Omental fat pad (tissue), 4 donors: ENCODE results near the gene DNAH3. TPM values are rescaled to one million over a fixed set of nuclear protein-coding genes. Genes with fewer than 3 reads are reported as not detected.
"Not testable (repeated sequence)": the region's sequence is repeated elsewhere in the genome, so short reads cannot be mapped to it uniquely, and the experiment has no call there.

ENCODE experiments used
- ATAC-seq: fragments of 150-250 bp; one replicate; pipeline ENCODE4 v1.9.1; 2016; ENCODE audit warnings: mild to moderate bottlenecking, moderate library complexity; ENCODE audit not compliant: low FRiP score
- DNase-seq: peaks from one replicate; pipeline ENCODE4 v3.0.0-alpha.2; 2019; ENCODE audit warnings: low spot score
- total RNA-seq, 4 donors: library from RNA; depleted of rRNA; stranded (reverse); fragments of >200 nt; gene quantifications; one replicate each; pipeline ENCODE4 v1.1.0, GENCODE V29; 2016
- TF ChIP-seq, protein P1 (sequence below), 3 donors: fragments of 450-650 bp; IDR thresholded peaks; one replicate each; pipeline ENCODE4 v1.5.1; 2016 to 2017; ENCODE audit warnings: antibody characterized with exemption in 3 of 3, mild to moderate bottlenecking in 3 of 3, moderate library complexity in 2 of 3

Gene DNAH3
- total RNA-seq, 4 donors from 2014 or later, result 0.12 TPM; not detected in 3

DNA sequence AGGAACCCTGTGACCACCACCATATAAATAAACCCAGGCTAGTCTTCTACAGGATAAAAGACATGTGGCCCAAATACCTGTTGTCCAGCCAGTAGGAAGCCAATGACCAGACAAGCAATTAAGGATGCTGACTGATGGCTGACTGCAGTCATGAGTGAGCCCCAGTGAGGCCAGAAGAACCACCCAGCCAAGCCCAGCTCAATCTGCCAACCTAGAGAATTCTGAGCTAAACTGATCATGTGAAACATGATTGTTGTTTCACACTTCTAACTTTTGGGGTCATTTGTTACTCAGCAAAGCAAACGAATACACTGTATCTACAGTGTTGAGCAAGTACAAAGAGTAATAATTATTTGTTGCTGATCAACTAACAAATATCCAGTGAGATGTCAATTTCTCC lies 86.4 kb downstream of the DNAH3 start:
- ATAC-seq, result no peak

DNA sequence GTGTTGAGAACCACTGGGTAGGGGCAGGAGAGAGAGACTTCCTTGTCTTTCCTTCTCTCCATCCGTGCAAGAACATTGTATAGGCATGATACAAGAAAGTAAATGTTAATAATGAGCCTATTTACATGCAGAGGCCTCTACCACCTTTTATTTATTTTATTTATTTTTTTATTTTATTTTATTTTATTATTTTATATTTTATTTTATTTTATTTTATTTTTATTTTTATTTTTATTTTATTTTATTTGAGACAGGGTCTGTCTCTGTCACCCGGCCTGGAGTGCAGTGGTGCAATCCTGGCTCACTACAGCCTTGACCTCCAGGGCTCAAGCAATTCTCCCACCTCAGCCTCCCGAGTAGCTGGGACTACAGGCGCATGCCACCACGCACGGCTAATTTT lies 87.3 kb downstream of the DNAH3 start:
- not testable (repeated sequence) for DNase-seq, ATAC-seq

More for the DNA sequence above, 86.4 kb downstream of the DNAH3 start:
- TF ChIP-seq, protein P1, sequence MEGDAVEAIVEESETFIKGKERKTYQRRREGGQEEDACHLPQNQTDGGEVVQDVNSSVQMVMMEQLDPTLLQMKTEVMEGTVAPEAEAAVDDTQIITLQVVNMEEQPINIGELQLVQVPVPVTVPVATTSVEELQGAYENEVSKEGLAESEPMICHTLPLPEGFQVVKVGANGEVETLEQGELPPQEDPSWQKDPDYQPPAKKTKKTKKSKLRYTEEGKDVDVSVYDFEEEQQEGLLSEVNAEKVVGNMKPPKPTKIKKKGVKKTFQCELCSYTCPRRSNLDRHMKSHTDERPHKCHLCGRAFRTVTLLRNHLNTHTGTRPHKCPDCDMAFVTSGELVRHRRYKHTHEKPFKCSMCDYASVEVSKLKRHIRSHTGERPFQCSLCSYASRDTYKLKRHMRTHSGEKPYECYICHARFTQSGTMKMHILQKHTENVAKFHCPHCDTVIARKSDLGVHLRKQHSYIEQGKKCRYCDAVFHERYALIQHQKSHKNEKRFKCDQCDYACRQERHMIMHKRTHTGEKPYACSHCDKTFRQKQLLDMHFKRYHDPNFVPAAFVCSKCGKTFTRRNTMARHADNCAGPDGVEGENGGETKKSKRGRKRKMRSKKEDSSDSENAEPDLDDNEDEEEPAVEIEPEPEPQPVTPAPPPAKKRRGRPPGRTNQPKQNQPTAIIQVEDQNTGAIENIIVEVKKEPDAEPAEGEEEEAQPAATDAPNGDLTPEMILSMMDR (IDR thresholded peaks at IDR 0.05), result no peak
- no peak for DNase-seq

- ATAC-seq (no peak), DNase-seq (no peak)
- TF ChIP-seq, protein P1 (IDR thresholded peaks at IDR 0.05), result no peak
Measured at GRCh38 chr16:21060027-21060510, 90.6 kb downstream of the DNAH3 start.

- DNase-seq (no peak), ATAC-seq (no peak)
- TF ChIP-seq, protein P1 (IDR thresholded peaks at IDR 0.05), result no peak
Measured at GRCh38 chr16:21057875-21058274, 92.8 kb downstream of the DNAH3 start.

DNA sequence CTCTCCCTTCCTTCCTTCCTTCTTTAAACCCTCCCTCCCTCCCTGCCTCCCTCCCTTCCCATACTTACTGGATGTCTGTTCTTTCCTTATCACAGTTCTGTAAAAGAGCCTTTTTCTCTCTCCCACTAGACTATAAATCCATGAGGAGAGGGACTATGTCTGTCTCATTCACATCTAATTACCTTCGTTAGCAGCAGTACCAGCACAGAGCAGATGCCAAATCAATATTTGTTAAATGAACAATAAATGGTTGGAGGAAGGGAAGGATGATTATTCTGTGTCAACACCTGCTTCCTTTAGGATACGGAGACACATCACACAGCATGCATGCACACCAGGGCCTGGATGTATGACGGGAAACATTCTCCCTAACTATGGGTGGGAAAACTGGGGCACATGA lies 94.2 kb downstream of the DNAH3 start:
- DNase-seq (no peak), ATAC-seq (no peak)
- TF ChIP-seq, protein P1 (IDR thresholded peaks at IDR 0.05), result no peak

DNA sequence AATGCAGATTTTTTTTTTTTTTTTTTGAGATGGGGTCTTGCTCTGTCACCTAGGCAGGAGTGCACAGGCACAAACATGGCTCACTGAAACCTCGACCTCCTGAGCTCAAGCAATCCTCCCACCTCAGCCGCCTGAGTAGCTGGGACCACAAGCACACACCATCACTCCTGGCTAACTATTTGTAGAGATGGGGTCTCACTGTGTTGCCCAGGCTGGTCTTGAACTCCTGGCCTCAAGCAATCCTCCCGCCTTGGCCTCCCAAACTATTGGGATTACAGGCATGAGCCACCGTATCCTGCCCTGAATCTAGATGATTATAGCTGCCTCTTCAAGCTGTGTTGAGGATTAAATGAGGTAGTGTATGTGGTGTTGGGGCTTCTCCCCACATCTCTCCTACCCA lies 94.9 kb downstream of the DNAH3 start:
- not testable (repeated sequence) for DNase-seq, ATAC-seq

DNA sequence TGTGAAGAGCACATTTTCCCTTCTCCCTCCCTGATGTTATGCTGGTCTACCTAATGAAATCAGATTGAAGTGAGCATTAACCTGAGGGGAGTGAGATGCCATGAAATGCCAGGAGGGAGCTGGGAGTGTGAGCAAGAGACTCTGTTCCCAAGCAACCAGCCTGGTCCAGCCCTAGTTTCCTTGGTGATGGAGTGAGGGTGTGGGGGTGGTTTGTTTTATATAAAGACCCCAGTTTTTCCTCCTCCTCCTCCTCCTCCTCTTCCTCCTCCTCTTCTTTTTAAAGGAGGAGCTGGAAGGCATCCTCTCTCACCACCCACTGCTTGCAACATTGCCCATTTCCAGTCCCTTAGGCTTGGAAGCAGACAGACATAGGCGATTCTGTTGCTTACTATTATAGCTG lies 97.1 kb downstream of the DNAH3 start:
- no peak for ATAC-seq

DNA sequence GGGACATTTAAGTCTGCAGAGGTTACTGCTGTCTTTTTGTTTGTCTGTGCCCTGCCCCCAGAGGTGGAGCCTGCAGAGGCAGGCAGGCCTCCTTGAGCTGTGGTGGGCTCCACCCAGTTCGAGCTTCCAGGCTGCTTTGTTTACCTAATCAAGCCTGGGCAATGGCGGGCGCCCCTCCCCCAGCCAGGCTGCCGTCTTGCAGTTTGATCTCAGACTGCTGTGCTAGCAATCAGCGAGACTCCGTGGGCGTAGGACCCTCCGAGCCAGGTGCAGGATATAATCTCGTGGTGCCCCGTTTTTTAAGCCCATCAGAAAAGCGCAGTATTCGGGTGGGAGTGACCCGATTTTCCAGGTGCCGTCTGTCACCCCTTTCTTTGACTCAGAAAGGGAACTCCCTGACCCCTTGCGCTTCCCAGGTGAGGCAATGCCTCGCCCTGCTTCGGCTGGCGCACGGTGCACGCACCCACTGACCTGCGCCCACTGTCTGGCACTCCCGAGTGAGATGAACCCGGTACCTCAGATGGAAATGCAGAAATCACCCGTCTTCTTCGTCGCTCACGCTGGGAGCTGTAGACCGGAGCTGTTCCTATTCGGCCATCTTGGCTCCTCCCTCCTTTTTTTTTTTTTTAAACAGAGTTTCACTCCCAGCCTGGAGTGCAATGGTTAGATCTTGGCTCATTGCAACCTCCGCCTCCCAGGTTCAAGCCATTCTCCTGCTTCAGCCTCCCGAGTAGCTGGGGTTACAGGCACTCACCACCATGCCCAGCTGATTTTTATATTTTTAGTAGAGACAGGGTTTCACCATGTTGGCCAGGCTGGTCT lies 102.3 kb downstream of the DNAH3 start:
- DNase-seq, ATAC-seq: not testable (repeated sequence)

More for the DNA sequence above, 97.1 kb downstream of the DNAH3 start:
- no peak for DNase-seq
- TF ChIP-seq, protein P1 (IDR thresholded peaks at IDR 0.05), result no peak
